Measurements from ENCODE around the gene MNT. TPM values are rescaled to one million over a fixed set of nuclear protein-coding genes. Genes with fewer than 3 reads are reported as not detected.

The MNT gene
- total and polyA plus RNA-seq, 2 of the 8 experiments (the other 6 are each of a cell fraction or from before 2014, with no cell fraction given): 5.0 to 17.3 TPM

- no peak for TF ChIP-seq TEAD4 (IDR thresholded peaks at IDR 0.05; ENCODE audit: low read depth, low read length)
- no peak for TF ChIP-seq NRF1 (IDR thresholded peaks at IDR 0.05; ENCODE audit: low read depth, low read length)
These were observed 37.5 kb downstream of the MNT start (continued) for GRCh38 chr17:2363318-2363717.
